HepG2 (cell line): Measurements from ENCODE around the gene RNF8.

ENCODE experiments used
- AHR ChIP-seq: IDR thresholded peaks from 2 replicates; pipeline ENCODE4 v1.6.1; 2018; ENCODE audit warnings: missing genetic modification reagents, missing compliant biosample characterization
- CTCF ChIP-seq: sonication (generic); formaldehyde crosslinking; IDR thresholded peaks from 2 replicates; pipeline ENCODE4 v1.5.0; 2020; ENCODE audit warnings: mild to moderate bottlenecking, missing genetic modification reagents, moderate library complexity
- GZF1 ChIP-seq: sonication (generic); formaldehyde crosslinking; IDR thresholded peaks from 2 replicates; pipeline ENCODE4 v1.5.1; 2020; ENCODE audit warnings: mild to moderate bottlenecking, missing genetic modification reagents
- JUND ChIP-seq: sonication (generic); formaldehyde crosslinking; IDR thresholded peaks from 2 replicates; pipeline ENCODE4 v1.8.0; 2022; ENCODE audit warnings: mild to moderate bottlenecking, missing genetic modification reagents
- MIER3 ChIP-seq: IDR thresholded peaks from 2 replicates; pipeline ENCODE4 v1.6.1; 2016; ENCODE audit warnings: missing compliant biosample characterization, borderline replicate concordance
- POLR2AphosphoS2 ChIP-seq: IDR thresholded peaks from 2 replicates; pipeline ENCODE4 v1.6.1; 2011; ENCODE audit warnings: low read depth, low read length, improper control_type of control experiment
- RNF2 ChIP-seq: fragments of 450-650 bp; conservative IDR thresholded peaks from 2 replicates; pipeline ENCODE4 v1.6.1; 2016; ENCODE audit warnings: low read depth
- ZBTB26 ChIP-seq: IDR thresholded peaks from 2 replicates; pipeline ENCODE4 v1.6.1; 2016; ENCODE audit warnings: missing compliant biosample characterization, missing genetic modification reagents, borderline replicate concordance
- ZBTB40 ChIP-seq, 2 experiments: fragments of 450-650 bp in 1 of 2; sonication (generic) in 1 of 2; formaldehyde crosslinking in 1 of 2; IDR thresholded peaks; 2 replicates each; pipeline versions ENCODE4 v1.6.1 to v1.8.0; 2016 to 2022; ENCODE audit warnings: antibody characterized with exemption in 1 of 2, mild to moderate bottlenecking in 1 of 2, missing genetic modification reagents in 1 of 2
- ZMYM3 ChIP-seq: sonication (generic); formaldehyde crosslinking; IDR thresholded peaks from 2 replicates; pipeline ENCODE4 v1.5.1; 2020; ENCODE audit warnings: mild to moderate bottlenecking, missing genetic modification reagents
- ZNF639 ChIP-seq: conservative IDR thresholded peaks from 2 replicates; pipeline ENCODE4 v1.6.1; 2018; ENCODE audit warnings: missing genetic modification reagents
- TF ChIP-seq, protein P1 (sequence below): sonication (generic); formaldehyde crosslinking; IDR thresholded peaks from 2 replicates; pipeline ENCODE4 v1.8.0; 2022; ENCODE audit warnings: missing genetic modification reagents, mild to moderate bottlenecking, borderline replicate concordance

DNA sequence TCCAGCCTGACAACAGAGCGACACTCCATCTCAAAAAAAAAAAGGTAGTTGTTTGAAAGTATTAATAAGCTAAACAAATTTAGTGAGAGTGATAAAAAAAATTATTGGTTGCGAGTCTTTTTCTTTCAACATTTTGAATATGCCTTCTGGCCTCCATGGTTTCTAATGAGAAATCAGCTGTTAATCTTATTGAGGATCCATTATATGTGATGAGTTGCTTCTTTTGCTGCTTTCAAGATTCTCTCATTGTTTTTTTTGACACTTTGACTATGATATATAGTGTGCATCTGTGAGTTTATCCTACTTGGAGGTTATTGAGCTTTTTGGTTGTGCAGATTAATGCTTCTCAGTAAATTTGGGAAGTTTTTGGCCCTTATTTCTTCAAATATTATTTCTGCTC lies 63.6 kb downstream of the RNF8 start:
- no peak for TF ChIP-seq JUND (CRISPR knock-in tag)
- TF ChIP-seq GZF1 (CRISPR knock-in tag), result no peak
- no peak for TF ChIP-seq CTCF (CRISPR knock-in tag)
- TF ChIP-seq ZMYM3, result no peak
- no peak for TF ChIP-seq ZBTB26 (CRISPR knock-in tag)
- TF ChIP-seq POLR2AphosphoS2, result no peak
- TF ChIP-seq, protein P1, sequence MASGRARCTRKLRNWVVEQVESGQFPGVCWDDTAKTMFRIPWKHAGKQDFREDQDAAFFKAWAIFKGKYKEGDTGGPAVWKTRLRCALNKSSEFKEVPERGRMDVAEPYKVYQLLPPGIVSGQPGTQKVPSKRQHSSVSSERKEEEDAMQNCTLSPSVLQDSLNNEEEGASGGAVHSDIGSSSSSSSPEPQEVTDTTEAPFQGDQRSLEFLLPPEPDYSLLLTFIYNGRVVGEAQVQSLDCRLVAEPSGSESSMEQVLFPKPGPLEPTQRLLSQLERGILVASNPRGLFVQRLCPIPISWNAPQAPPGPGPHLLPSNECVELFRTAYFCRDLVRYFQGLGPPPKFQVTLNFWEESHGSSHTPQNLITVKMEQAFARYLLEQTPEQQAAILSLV, result no peak
- no peak for TF ChIP-seq RNF2
- no peak for TF ChIP-seq ZBTB40 (IDR thresholded peaks at IDR 0.05)
- TF ChIP-seq ZBTB40 (CRISPR knock-in tag; IDR thresholded peaks at IDR 0.05), result no peak
- TF ChIP-seq ZNF639 (CRISPR knock-in tag), result no peak
- no peak for TF ChIP-seq MIER3 (CRISPR knock-in tag)
- TF ChIP-seq AHR (CRISPR knock-in tag), result no peak
